ENCODE data around the gene PF4V1. TPM values are rescaled to one million over a fixed set of nuclear protein-coding genes. Genes with fewer than 3 reads are reported as not detected.

Gene PF4V1, protein sequence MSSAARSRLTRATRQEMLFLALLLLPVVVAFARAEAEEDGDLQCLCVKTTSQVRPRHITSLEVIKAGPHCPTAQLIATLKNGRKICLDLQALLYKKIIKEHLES
- not detected in 3 replicates for polyA plus RNA-seq
- not detected for polyA plus RNA-seq (2011; ENCODE audit: low read depth)
- polyA plus RNA-seq (2011; cell fraction: cytosol; rRNA removed) = not detected in 2 replicates
- not detected in 2 replicates for polyA plus RNA-seq (2011; cell fraction: nucleus; rRNA removed)
- polyA plus RNA-seq (2012; ENCODE audit: low replicate concordance) = not detected in 2 replicates
- polyA minus RNA-seq = not detected in 3 replicates
- not detected for polyA minus RNA-seq (2011; cell fraction: cytosol; rRNA and poly(A)+ RNA removed)
- not detected in 2 replicates for polyA minus RNA-seq (2011; cell fraction: nucleus; rRNA and poly(A)+ RNA removed)

GRCh38 chr4:73853246-73853704 is at the start of gene PF4V1:
Gene PF4V1, plus strand, starts transcription at chr4:73853296. Its CDS starts 67 bp downstream, at chr4:73853363.
- no peaks in the 10 kb centered on the region for H3K36me3 ChIP-seq (ENCODE audit: control insufficient read depth in 2 of 2, extremely low read depth in 1 of 2, insufficient read depth in 2 of 2, low read length in 2 of 2)
- peak within 1 kb of the TSS in 1 of 3 experiments; percentile 44 for H3K4me3 ChIP-seq (ENCODE audit: control insufficient read depth in 2 of 3, extremely low read depth in 1 of 3, insufficient read depth in 2 of 3, low read depth in 1 of 3, low read length in 3 of 3)
- peak within 1 kb of the TSS; percentile 73 for H2AFZ ChIP-seq (ENCODE audit: control insufficient read depth, low read length)
- H3K9ac ChIP-seq (ENCODE audit: control insufficient read depth, extremely low read depth, insufficient read depth, low read length) = no peak within 1 kb of the TSS
- H3K9me1 ChIP-seq (ENCODE audit: control insufficient read depth, extremely low read depth, insufficient read depth, low read length) = no peaks in the 10 kb centered on the region
- H3K27me3 ChIP-seq (ENCODE audit: control insufficient read depth, extremely low read depth, insufficient read depth, low read length) = peaks cover 8% of the 10 kb centered on the region
- no peak for TF ChIP-seq EZH2 (IDR thresholded peaks at IDR 0.05; ENCODE audit: low read length)
- TF ChIP-seq CTCF (optimal IDR thresholded peaks at IDR 0.05 in 1 of 3, IDR thresholded peaks at IDR 0.05 in 1 of 3, conservative IDR thresholded peaks at IDR 0.05 in 1 of 3; ENCODE audit: extremely low read depth in 1 of 3, insufficient read depth in 2 of 3, low read length in 3 of 3) = peak; percentile 34 to 61 (median 44)
- no peak for FAIRE-seq
- no peaks in the 10 kb centered on the region for H4K20me1 ChIP-seq (ENCODE audit: control insufficient read depth, extremely low read depth, insufficient read depth, low read length)
- no peak within 1 kb of the TSS for H3K27ac ChIP-seq (ENCODE audit: control insufficient read depth, insufficient read depth, low read length)
- H3K79me2 ChIP-seq (ENCODE audit: control insufficient read depth, insufficient read depth, low read length) = no peaks in the 10 kb centered on the region
- peaks cover 9% of the 10 kb centered on the region for H3K4me1 ChIP-seq (ENCODE audit: control insufficient read depth, extremely low read depth, insufficient read depth, low read length)
- H3K9me3 ChIP-seq (ENCODE audit: control insufficient read depth, low read depth, low read length) = no peaks in the 10 kb centered on the region
- peak within 1 kb of the TSS; percentile 74 for H3K4me2 ChIP-seq (ENCODE audit: control insufficient read depth, extremely low read depth, insufficient read depth, low read depth, low read length)
- no peak for DNase-seq (ENCODE audit: low read depth, low spot score)
- dilution Hi-C loops (cut with MboI; ENCODE audit: extremely low pct_ligation_motif_present, low sequenced_read_pairs) = no loop called here

DNA sequence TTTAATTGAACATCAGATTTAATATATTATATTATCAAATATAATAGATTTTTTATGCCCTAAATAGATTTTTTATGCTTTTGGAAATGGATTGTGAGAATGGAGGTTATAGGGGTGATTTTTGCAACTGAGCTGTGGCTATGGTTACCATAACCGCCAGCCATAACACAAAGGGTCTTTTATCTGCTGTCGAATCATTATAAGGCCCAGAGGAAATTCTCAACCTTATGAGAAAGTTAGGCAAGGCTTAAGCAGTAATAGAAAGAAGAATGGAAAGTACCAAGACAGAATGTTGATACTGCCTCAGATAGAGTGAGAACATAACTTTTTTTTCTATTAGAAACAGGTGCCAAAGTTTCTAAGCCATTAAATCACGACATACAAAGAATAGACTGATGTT is 42.9 kb upstream of the PF4V1 start:
- H3K4me3 ChIP-seq (ENCODE audit: control insufficient read depth in 2 of 3, extremely low read depth in 1 of 3, insufficient read depth in 2 of 3, low read depth in 1 of 3, low read length in 3 of 3) = no peak overlapping the region
- no peak for DNase-seq (ENCODE audit: low read depth, low spot score)
- H3K27ac ChIP-seq (ENCODE audit: control insufficient read depth, insufficient read depth, low read length) = no peak overlapping the region
- no peaks in the 10 kb centered on the region for H3K79me2 ChIP-seq (ENCODE audit: control insufficient read depth, insufficient read depth, low read length)
- no peak for FAIRE-seq
- no peaks in the 10 kb centered on the region for H4K20me1 ChIP-seq (ENCODE audit: control insufficient read depth, extremely low read depth, insufficient read depth, low read length)
- no peak overlapping the region for H3K9ac ChIP-seq (ENCODE audit: control insufficient read depth, extremely low read depth, insufficient read depth, low read length)
- H3K4me2 ChIP-seq (ENCODE audit: control insufficient read depth, extremely low read depth, insufficient read depth, low read depth, low read length) = no peak overlapping the region
- peaks cover 7% of the 10 kb centered on the region for H3K4me1 ChIP-seq (ENCODE audit: control insufficient read depth, extremely low read depth, insufficient read depth, low read length)
- H3K27me3 ChIP-seq (ENCODE audit: control insufficient read depth, extremely low read depth, insufficient read depth, low read length) = no peaks in the 10 kb centered on the region
- H3K9me3 ChIP-seq (ENCODE audit: control insufficient read depth, low read depth, low read length) = no peaks in the 10 kb centered on the region
- no peak overlapping the region for H2AFZ ChIP-seq (ENCODE audit: control insufficient read depth, low read length)
- no peaks in the 10 kb centered on the region for H3K9me1 ChIP-seq (ENCODE audit: control insufficient read depth, extremely low read depth, insufficient read depth, low read length)
- no peaks in the 10 kb centered on the region for H3K36me3 ChIP-seq (ENCODE audit: control insufficient read depth in 2 of 2, extremely low read depth in 1 of 2, insufficient read depth in 2 of 2, low read length in 2 of 2)
- dilution Hi-C loops (cut with MboI; ENCODE audit: extremely low pct_ligation_motif_present, low sequenced_read_pairs) = no loop called here
- no peak for TF ChIP-seq CTCF (optimal IDR thresholded peaks at IDR 0.05 in 1 of 3, IDR thresholded peaks at IDR 0.05 in 1 of 3, conservative IDR thresholded peaks at IDR 0.05 in 1 of 3; ENCODE audit: extremely low read depth in 1 of 3, insufficient read depth in 2 of 3, low read length in 3 of 3)
- no peak for TF ChIP-seq EZH2 (IDR thresholded peaks at IDR 0.05; ENCODE audit: low read length)
